ENCODE measurements around the gene AP1AR.

Gene AP1AR

GRCh38 chr4:112318239-112319142 is 86.9 kb downstream of the AP1AR start:
- no peak for TF ChIP-seq CTCF (IDR thresholded peaks at IDR 0.05)

All from LNCAP (cell line).